ENCODE results near the gene THSD7B.

THSD7B gene

DNA sequence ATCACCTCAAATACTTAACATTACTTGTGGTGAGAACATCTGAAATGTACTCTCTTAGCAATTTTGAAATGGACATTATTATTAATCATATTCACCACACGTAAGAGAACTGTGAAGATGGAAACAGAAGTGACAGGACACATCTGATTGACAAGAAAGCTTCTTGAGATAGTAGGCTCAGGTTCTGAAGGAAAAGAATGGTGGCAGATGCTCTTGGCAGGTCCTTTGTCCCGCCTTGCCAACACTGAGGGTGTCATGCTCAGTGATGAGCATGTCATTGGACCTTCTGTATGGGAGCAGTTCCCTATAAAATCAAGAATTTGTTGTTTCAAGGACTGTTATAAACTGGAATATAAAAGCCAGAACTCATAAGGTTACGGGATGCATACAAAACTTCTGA, 428.1 kb downstream of the THSD7B start:
- H3K27me3 ChIP-seq (ENCODE audit: control insufficient read depth, insufficient read depth, low read length): no peaks in the 10 kb centered on the region
- H3K9ac ChIP-seq: no peak overlapping the region
- H3K27ac ChIP-seq: no peak overlapping the region
- no peaks in the 10 kb centered on the region for H3K36me3 ChIP-seq (ENCODE audit: control insufficient read depth, insufficient read depth, low read length)
- TF ChIP-seq, protein P1, sequence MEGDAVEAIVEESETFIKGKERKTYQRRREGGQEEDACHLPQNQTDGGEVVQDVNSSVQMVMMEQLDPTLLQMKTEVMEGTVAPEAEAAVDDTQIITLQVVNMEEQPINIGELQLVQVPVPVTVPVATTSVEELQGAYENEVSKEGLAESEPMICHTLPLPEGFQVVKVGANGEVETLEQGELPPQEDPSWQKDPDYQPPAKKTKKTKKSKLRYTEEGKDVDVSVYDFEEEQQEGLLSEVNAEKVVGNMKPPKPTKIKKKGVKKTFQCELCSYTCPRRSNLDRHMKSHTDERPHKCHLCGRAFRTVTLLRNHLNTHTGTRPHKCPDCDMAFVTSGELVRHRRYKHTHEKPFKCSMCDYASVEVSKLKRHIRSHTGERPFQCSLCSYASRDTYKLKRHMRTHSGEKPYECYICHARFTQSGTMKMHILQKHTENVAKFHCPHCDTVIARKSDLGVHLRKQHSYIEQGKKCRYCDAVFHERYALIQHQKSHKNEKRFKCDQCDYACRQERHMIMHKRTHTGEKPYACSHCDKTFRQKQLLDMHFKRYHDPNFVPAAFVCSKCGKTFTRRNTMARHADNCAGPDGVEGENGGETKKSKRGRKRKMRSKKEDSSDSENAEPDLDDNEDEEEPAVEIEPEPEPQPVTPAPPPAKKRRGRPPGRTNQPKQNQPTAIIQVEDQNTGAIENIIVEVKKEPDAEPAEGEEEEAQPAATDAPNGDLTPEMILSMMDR (IDR thresholded peaks at IDR 0.05): no peak
- H3K4me1 ChIP-seq: no peaks in the 10 kb centered on the region
- H3K4me2 ChIP-seq (ENCODE audit: low read length): no peak overlapping the region
- no peak overlapping the region for H2AFZ ChIP-seq
- H3K9me3 ChIP-seq (ENCODE audit: control insufficient read depth, low read length): no peaks in the 10 kb centered on the region
- no peaks in the 10 kb centered on the region for H3K79me2 ChIP-seq
- no peak overlapping the region for H3K4me3 ChIP-seq (ENCODE audit: low read depth, low read length)

DNA sequence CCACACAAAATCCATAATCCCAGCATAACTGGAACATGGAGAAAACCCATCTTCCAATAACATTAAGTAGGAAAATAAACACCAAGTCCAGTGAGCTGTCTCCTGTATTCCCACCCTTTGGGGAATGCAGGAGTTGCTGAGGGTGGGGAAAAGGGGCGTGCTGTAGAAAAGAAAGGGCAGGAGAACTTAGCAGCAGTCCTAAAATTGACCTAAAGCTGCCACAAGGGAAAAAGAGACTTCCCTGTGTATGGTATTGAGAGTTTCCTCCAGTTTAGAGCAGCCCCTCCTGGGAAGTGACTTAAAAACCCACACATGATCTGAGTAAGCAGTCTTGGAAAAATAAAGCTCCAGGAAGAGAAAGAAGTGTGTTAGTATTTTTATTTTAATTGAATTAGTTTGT, 428.8 kb downstream of the THSD7B start:
- no peaks in the 10 kb centered on the region for H3K9me3 ChIP-seq (ENCODE audit: control insufficient read depth, low read length)
- H3K27me3 ChIP-seq (ENCODE audit: control insufficient read depth, insufficient read depth, low read length): no peaks in the 10 kb centered on the region
- no peaks in the 10 kb centered on the region for H3K36me3 ChIP-seq (ENCODE audit: control insufficient read depth, insufficient read depth, low read length)
- no peak overlapping the region for H3K9ac ChIP-seq
- no peaks in the 10 kb centered on the region for H3K4me1 ChIP-seq
- no peaks in the 10 kb centered on the region for H3K79me2 ChIP-seq
- no peak overlapping the region for H3K4me2 ChIP-seq (ENCODE audit: low read length)
- no peak overlapping the region for H3K27ac ChIP-seq
- TF ChIP-seq, protein P1 (IDR thresholded peaks at IDR 0.05): no peak
- H3K4me3 ChIP-seq (ENCODE audit: low read depth, low read length): no peak overlapping the region
- H2AFZ ChIP-seq: no peak overlapping the region

DNA sequence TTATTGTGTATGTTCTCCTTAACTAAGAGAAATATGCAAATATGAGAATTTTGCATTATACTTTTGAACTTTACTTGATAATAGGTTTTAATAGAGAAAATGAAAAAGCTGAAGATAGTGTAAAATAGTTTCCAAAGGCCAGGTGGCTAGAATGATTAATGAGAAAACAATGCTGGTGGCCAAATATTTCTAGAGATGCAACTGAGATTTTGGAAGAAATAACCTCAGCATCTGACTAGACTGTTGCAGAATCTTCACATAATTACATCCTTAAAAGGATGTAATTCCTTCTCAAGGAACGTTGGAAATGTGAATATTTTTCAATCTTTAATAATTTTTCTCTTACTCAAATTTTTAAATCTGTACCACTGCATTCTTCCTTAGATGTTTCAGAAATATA, 434.4 kb downstream of the THSD7B start:
- Histone ChIP-seq H3K36me3 (ENCODE audit: control insufficient read depth, insufficient read depth, low read length) (no peaks in the 10 kb centered on the region), H3K79me2 (no peaks in the 10 kb centered on the region), H3K27me3 (ENCODE audit: control insufficient read depth, insufficient read depth, low read length) (no peaks in the 10 kb centered on the region), H3K9me3 (ENCODE audit: control insufficient read depth, low read length) (no peaks in the 10 kb centered on the region), H2AFZ (no peak overlapping the region), H3K9ac (no peak overlapping the region), H3K4me3 (ENCODE audit: low read depth, low read length) (no peak overlapping the region), H3K4me2 (ENCODE audit: low read length) (no peak overlapping the region), H3K27ac (no peak overlapping the region), H3K4me1 (no peaks in the 10 kb centered on the region)
- TF ChIP-seq, protein P1 (IDR thresholded peaks at IDR 0.05): no peak

DNA sequence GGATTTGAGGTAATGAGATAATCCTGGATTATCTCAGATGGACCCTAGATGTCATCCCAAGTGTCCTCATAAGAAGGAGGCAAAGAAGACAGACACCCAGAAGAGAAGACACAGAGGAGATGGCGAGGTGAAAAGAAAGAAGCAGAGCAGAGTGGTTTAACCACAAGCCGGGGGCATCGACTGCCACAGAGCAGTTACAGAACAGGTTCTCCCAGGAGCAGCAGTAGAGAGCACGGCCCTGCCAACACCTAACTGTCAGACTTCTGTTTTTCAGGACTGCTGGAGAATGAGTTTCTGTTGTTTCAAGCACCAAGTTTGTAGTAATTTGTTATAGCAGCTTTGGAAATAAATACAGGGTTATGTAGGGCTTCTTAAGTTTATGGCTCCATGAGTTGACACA, 437.0 kb downstream of the THSD7B start:
- Histone ChIP-seq H3K9ac (no peak overlapping the region), H2AFZ (no peak overlapping the region), H3K9me3 (ENCODE audit: control insufficient read depth, low read length) (no peaks in the 10 kb centered on the region), H3K36me3 (ENCODE audit: control insufficient read depth, insufficient read depth, low read length) (no peaks in the 10 kb centered on the region), H3K27ac (no peak overlapping the region), H3K4me3 (ENCODE audit: low read depth, low read length) (no peak overlapping the region), H3K4me1 (no peaks in the 10 kb centered on the region), H3K79me2 (no peaks in the 10 kb centered on the region), H3K27me3 (ENCODE audit: control insufficient read depth, insufficient read depth, low read length) (no peaks in the 10 kb centered on the region), H3K4me2 (ENCODE audit: low read length) (no peak overlapping the region)
- TF ChIP-seq, protein P1 (IDR thresholded peaks at IDR 0.05): no peak

DNA sequence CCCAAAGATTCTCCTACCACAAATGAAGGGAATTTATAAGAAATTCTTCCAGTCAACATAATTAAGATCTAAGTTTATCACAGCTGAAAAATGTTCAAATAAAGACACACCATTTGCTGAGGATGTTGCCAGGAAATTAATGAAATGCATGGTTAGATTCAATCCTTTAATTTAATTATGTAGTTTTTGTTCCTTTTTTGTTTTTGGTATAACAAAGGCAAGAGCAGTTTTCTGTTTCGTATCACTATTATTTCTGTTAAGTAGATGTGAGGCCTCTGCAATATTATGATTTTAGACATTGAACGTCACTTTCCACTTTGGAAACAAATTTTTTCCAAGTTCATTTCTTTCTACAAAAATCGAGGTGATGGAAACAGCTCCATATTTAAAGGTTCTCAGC, 440.0 kb downstream of the THSD7B start:
- no peaks in the 10 kb centered on the region for H3K4me1 ChIP-seq
- H3K36me3 ChIP-seq (ENCODE audit: control insufficient read depth, insufficient read depth, low read length): no peaks in the 10 kb centered on the region
- H2AFZ ChIP-seq: no peak overlapping the region
- H3K9ac ChIP-seq: no peak overlapping the region
- H3K4me2 ChIP-seq (ENCODE audit: low read length): no peak overlapping the region
- no peak overlapping the region for H3K4me3 ChIP-seq (ENCODE audit: low read depth, low read length)
- H3K79me2 ChIP-seq: no peaks in the 10 kb centered on the region
- TF ChIP-seq, protein P1 (IDR thresholded peaks at IDR 0.05): no peak
- H3K9me3 ChIP-seq (ENCODE audit: control insufficient read depth, low read length): no peaks in the 10 kb centered on the region
- no peaks in the 10 kb centered on the region for H3K27me3 ChIP-seq (ENCODE audit: control insufficient read depth, insufficient read depth, low read length)
- no peak overlapping the region for H3K27ac ChIP-seq
